Measurements from ENCODE around the gene KIF15. TPM values are rescaled to one million over a fixed set of nuclear protein-coding genes. Genes with fewer than 3 reads are reported as not detected.
"Not testable (repeated sequence)": the region's sequence is repeated elsewhere in the genome, so short reads cannot be mapped to it uniquely, and the experiment has no call there.

KIF15 gene
- total RNA-seq, 2 donors from 2014 or later = 0.12 to 0.16 TPM

DNA sequence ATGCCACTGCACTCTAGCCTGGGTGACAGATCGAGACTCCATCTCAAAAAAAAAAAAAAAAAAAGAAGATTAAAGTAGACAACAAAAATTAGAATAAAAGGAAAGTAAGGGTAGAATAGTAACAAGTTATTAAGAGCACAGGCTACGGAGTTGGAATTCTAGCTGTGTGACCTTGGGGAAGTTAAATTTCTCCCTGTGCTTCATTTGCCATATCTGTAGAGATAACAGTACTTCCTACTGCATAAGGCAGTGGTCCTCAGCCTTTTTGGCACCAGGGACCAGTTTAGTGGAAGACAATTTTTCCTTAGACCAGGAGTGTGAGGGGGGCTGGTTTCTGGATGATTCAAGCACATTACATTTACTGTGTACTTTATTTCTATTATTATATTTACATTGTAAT is 71.4 kb downstream of the KIF15 start:
- Mint-ChIP-seq H3K4me1 (peaks cover 2% of the 10 kb centered on the region), H3K36me3 (ENCODE audit: low read depth) (no peaks in the 10 kb centered on the region), H3K4me3 (no peak overlapping the region), H3K27me3 (no peaks in the 10 kb centered on the region), H3K27ac (no peak overlapping the region)
- ATAC-seq (no peak), DNase-seq (no peak)
- H3K9me3 ChIP-seq (ENCODE audit: control insufficient read depth, low read length, poor library complexity, severe bottlenecking) = no peaks in the 10 kb centered on the region

DNA sequence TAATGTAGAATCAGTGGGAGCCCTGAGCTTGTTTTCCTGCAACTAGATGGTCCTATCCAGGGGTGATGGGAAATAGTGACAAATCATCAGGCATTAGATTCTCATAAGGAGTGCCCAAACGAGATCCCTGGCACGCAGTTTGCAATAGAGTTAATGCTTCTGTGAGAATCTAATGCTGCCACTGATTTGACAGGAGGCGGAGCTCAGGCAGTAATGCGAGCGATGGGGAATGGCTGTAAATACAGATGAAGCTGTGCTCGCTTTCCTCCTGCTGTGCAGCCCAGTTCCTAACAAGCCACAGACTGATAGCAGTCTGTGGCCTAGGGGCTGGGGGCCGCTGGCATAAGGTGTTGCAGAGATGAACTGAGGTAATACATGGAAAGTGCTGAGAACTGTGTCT is 71.8 kb downstream of the KIF15 start:
- Mint-ChIP-seq H3K36me3 (ENCODE audit: low read depth) (no peaks in the 10 kb centered on the region), H3K27me3 (no peaks in the 10 kb centered on the region), H3K4me1 (peaks cover 2% of the 10 kb centered on the region), H3K4me3 (no peak overlapping the region), H3K27ac (no peak overlapping the region)
- ATAC-seq (no peak), DNase-seq (no peak)
- H3K9me3 ChIP-seq (ENCODE audit: control insufficient read depth, low read length, poor library complexity, severe bottlenecking) = no peaks in the 10 kb centered on the region

DNA sequence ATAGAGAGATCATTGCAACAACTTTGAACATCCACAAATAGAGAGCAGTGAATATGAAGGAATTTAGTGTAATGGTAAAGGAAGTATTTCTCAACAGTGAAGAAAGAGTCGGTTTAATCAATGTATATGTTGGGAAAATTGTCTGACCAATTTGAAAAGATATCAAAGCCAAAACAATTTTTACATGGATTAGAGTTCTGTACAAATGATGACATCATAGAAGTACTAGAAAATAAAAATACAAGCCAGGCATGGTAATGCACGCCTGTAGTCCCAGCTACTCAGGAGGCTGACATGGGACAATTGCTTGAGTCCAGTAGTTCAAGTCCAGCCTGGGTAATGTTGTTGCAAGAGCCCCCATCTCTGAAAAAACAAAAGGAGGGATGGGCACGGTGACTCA is 74.1 kb downstream of the KIF15 start:
- H3K36me3 Mint-ChIP-seq (ENCODE audit: low read depth) = no peaks in the 10 kb centered on the region

DNA sequence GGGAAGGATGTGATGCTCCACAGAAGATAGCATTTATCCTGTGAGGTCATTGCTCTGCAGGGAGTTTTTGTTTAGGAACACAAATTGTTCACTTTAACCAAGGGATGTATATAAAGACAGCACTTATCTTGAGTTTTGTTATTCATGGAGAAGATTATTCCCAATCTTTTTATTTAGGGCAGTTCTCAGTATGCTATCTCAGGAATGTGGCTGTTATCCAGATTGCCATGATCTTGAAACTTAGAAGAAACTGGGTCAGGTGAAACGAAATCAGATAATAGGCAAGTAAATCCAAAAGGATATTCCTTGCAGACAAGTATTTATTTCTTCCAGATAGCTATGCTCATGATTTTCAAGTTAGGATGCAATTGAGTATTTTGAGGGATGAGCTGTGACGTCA is 80.8 kb downstream of the KIF15 start:
- H3K4me1 Mint-ChIP-seq = no peaks in the 10 kb centered on the region
- H3K4me3 Mint-ChIP-seq = no peak overlapping the region
- H3K36me3 Mint-ChIP-seq (ENCODE audit: low read depth) = no peaks in the 10 kb centered on the region

More for the DNA sequence above, 74.1 kb downstream of the KIF15 start:
- H3K4me3 Mint-ChIP-seq = no peak overlapping the region
- H3K27ac Mint-ChIP-seq = no peak overlapping the region
- ATAC-seq = no peak
- no peaks in the 10 kb centered on the region for H3K27me3 Mint-ChIP-seq
- H3K4me1 Mint-ChIP-seq = peaks cover under 1% of the 10 kb centered on the region
- H3K9me3 ChIP-seq (ENCODE audit: control insufficient read depth, low read length, poor library complexity, severe bottlenecking) = no peaks in the 10 kb centered on the region
- no peak for DNase-seq

DNA sequence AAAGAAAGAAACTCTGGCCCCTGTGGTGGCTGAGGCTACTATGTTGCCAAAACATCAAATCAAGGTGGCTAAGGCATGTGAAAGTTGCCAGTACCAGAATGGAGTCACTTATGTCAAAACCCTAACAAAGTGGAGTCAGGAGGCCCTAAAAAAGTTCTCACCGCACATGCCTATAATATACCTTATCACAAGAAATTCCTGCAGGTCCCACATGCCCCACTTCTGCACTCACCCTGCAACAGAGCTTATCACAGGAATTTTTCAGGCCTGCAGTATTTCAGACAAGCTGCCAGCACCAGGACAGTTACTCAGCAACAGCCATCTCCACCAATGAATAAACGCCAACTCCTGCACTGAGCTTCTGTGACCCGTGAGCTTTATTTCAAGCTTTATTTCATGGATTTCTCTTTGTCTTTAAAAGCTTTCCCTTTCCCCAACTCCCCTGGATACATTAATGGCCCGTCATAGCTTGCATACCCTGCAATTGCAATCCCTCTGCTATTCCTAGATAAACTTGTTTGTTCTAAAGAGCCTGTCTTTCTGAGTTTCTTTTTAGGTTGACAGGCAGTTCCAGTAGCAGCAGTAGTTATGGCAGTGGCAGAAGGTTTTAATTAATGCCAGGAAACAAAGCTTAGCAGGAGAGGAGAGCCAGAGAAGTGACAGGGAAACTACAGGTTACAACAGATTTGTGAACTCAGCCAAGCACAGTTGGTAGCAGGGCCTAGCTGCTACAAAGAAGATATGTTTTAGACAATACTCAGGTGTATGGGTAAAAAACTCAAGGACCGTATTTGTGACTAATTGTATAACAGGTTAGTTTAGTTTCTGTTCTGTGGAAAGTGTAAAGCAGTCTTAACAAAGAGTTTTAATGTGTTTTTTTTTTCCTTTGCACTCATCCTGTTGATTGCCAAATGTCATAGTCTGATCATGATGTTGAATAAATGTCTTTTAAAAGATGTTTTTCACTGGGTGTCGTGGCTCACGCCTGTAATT is 84.2 kb downstream of the KIF15 start:
- no peaks in the 10 kb centered on the region for H3K27me3 Mint-ChIP-seq
- DNase-seq (no peak), ATAC-seq (no peak)
- no peak overlapping the region for H3K27ac Mint-ChIP-seq
- no peak overlapping the region for H3K4me3 Mint-ChIP-seq
- H3K4me1 Mint-ChIP-seq = no peaks in the 10 kb centered on the region
- H3K36me3 Mint-ChIP-seq (ENCODE audit: low read depth) = no peaks in the 10 kb centered on the region
- no peaks in the 10 kb centered on the region for H3K9me3 ChIP-seq (ENCODE audit: control insufficient read depth, low read length, poor library complexity, severe bottlenecking)

More for the DNA sequence above, 80.8 kb downstream of the KIF15 start:
- DNase-seq (no peak), ATAC-seq (no peak)
- Mint-ChIP-seq H3K27me3 (no peaks in the 10 kb centered on the region), H3K27ac (no peak overlapping the region)
- H3K9me3 ChIP-seq (ENCODE audit: control insufficient read depth, low read length, poor library complexity, severe bottlenecking) = no peaks in the 10 kb centered on the region

DNA sequence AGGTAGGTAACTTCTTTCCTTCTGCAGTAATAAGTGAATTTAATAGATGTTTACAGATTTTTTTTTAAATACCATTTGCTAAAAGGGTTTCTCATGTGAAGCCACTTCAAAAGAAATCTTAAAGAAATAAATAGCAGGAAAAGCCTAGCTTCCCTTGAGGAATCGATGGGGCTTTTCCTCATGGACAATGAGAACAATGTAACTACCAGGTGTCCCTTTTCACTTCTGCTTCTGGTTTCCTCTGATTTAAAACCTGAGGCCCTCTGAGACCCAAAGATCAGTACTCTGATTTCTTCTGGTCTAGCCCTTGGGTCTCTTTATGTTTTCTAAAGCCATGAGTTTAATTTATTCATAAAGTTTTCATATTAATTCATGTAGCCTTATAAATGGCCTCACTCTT is 87.0 kb downstream of the KIF15 start:
- no peaks in the 10 kb centered on the region for H3K36me3 Mint-ChIP-seq (ENCODE audit: low read depth)
- H3K27ac Mint-ChIP-seq = no peak overlapping the region
- H3K9me3 ChIP-seq (ENCODE audit: control insufficient read depth, low read length, poor library complexity, severe bottlenecking) = no peaks in the 10 kb centered on the region
- ATAC-seq (no peak), DNase-seq (no peak)
- no peaks in the 10 kb centered on the region for H3K27me3 Mint-ChIP-seq
- H3K4me3 Mint-ChIP-seq = no peak overlapping the region
- no peaks in the 10 kb centered on the region for H3K4me1 Mint-ChIP-seq

DNA sequence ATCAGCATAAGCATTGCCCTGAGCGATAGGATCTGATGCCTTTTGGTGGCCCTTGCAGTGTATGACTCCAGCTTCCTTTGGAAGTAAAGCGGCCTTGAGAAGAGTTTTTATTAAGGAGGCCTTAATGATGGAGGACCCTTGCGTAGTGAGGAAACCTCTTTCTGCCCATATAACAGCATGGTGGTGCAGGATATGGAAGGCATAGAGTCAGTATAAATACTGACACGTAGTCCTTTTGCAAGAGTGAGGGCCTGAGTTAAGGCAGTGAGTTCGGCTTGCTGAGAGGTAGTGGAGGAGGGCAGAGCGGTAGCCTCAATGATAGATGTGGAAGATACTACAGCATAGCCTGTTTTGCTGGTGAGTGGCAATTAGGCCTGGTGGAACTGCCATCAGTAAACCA is 95.1 kb downstream of the KIF15 start:
- not testable (repeated sequence) for ATAC-seq; H3K4me1 Mint-ChIP-seq; H3K27me3 Mint-ChIP-seq; DNase-seq; H3K27ac Mint-ChIP-seq; H3K36me3 Mint-ChIP-seq (ENCODE audit: low read depth); H3K9me3 ChIP-seq (ENCODE audit: control insufficient read depth, low read length, poor library complexity, severe bottlenecking); H3K4me3 Mint-ChIP-seq

DNA sequence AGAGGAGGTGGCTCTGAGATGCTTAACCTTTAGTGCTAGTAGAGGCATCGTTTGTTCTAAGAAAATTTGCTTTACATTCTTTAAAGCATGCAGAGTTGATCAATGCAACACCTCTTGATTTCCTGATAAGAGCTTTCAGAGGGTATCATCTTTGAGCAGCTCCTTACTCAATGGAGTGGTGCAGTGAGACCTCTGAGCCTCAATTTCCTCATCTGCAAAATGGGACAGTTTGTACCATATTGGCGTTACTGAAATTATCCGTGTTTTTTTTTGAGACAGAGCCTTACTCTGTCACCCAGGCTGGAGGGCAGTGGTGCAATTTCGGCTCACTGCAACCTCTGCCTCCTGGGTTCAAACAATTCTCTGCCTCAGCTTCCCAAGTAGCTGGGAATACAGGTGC is 98.5 kb downstream of the KIF15 start:
- ATAC-seq (no peak), DNase-seq (no peak)
- H3K36me3 Mint-ChIP-seq (ENCODE audit: low read depth) = no peaks in the 10 kb centered on the region
- no peak overlapping the region for H3K4me3 Mint-ChIP-seq
- H3K27me3 Mint-ChIP-seq = no peaks in the 10 kb centered on the region
- no peaks in the 10 kb centered on the region for H3K9me3 ChIP-seq (ENCODE audit: control insufficient read depth, low read length, poor library complexity, severe bottlenecking)
- no peak overlapping the region for H3K27ac Mint-ChIP-seq
- H3K4me1 Mint-ChIP-seq = peaks cover 17% of the 10 kb centered on the region

DNA sequence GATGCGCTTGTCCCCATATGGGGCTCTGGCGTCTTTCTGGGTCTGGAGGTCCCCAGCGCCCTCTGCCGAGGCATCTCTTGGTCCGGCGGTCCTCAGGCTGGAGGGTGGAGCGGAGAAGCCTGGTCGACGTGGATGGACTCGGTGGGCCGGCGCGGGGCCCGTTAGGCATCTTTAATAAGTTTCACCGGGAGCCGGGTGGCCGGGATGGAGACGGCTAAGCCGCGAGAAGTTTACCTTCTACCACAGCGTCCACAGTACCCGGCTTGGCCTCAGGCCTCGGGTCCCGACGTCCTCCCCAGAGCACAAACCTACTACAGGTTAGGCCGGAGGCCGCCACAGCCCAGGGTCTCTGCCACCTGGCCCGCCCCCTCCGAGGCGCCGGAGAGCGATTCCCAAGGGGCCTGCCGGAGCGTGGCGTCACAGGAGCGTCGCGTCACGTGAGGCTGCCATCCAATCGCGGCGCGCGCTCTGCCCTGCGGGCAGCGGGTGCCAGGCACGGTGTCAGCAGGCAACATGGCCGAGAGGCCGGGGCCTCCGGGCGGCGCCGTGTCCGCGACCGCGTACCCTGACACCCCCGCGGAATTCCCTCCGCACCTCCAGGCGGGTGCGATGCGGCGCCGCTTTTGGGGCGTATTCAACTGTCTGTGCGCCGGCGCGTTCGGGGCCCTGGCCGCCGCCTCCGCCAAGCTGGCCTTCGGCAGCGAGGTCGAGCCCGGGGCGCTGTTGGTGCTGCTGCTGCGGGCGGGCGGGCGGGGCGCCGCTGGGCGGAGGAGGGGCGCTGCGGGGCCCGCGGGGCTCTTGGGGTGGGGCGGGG is 100.0 kb downstream of the KIF15 start, which contains the start of gene TMEM42:
Gene TMEM42 (plus strand): TSS at position 501 of the 814 bp plus-strand sequence. CDS start 13 bp downstream, at position 514.
- Mint-ChIP-seq H3K4me3 (peak within 1 kb of the TSS; percentile 84), H3K4me1 (peaks cover 28% of the 10 kb centered on the region), H3K36me3 (ENCODE audit: low read depth) (no peaks in the 10 kb centered on the region), H3K27ac (peak within 1 kb of the TSS; percentile 90), H3K27me3 (no peaks in the 10 kb centered on the region)
- H3K9me3 ChIP-seq (ENCODE audit: control insufficient read depth, low read length, poor library complexity, severe bottlenecking) = no peaks in the 10 kb centered on the region
- ATAC-seq = peak; percentile 97
- DNase-seq = peak; percentile 80 to 86 (median 82)

DNA sequence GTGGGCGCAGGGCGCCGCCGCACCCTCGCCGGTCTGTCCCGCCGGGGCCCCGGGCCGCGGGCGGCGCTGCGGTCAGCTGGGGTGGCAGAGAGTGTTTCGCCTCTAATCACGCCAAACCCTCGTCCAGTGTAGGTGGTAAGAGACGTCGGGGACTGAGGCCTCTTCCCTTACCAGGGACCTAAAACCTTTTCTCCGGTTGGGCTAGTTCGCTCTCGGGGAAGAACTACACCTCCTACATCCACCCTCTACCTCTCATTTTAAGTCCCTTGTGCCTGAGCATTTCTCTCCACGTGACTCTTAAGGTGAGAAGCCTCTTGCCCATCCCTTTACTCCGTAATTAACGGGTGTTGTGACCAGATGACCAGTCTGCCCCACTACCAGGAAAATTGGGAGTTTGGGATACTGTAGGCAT is 100.6 kb downstream of the KIF15 start:
- Mint-ChIP-seq H3K4me1 (peaks cover 30% of the 10 kb centered on the region), H3K4me3 (peak overlapping the region; percentile 84)
- ATAC-seq = peak; percentile 21

DNA sequence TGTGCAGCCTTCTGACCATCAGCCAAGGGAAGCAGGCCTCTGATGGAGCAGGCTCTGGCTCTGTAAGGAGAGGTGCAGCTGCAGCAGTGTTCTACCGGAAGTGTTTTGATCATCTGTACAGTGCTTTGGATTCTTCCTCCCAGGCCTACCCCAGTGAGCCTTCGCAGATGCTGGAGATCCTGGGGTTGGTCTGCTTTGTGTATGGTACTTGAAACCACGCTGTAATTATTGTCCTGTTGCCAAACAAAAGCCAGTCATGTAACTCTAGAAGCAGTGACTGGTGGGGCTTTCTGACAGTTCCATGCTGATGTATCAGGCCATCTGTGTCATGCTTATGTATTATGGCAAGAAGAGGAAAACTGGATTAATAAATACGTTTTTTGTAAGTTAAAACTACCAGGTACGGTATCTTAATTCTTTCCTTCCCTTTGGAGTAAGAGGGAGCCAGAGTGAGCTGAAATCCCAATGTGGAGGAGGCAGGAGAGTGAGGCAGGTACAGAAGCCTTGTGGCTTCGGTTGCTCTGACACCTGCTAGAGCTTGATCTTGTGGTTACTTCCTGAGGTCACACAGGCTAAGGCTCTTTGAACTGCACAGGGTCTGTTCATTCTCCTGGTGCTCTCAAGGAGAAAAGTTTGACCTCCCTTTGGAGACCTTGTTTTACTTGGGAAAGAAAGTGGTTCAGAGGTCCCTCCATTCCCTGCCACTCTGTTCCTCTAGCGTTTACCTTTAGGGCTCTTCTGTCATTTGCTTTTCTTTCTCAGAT is 103.9 kb downstream of the KIF15 start:
- H3K27me3 Mint-ChIP-seq = no peaks in the 10 kb centered on the region
- H3K27ac Mint-ChIP-seq = peak overlapping the region; percentile 72
- H3K9me3 ChIP-seq (ENCODE audit: control insufficient read depth, low read length, poor library complexity, severe bottlenecking) = no peaks in the 10 kb centered on the region
- ATAC-seq (no peak), DNase-seq (no peak)
- peak overlapping the region; percentile 56 for H3K4me3 Mint-ChIP-seq
- peaks cover 30% of the 10 kb centered on the region for H3K4me1 Mint-ChIP-seq
- no peaks in the 10 kb centered on the region for H3K36me3 Mint-ChIP-seq (ENCODE audit: low read depth)

More for the DNA sequence above, 100.6 kb downstream of the KIF15 start:
- no peaks in the 10 kb centered on the region for H3K27me3 Mint-ChIP-seq
- no peak for DNase-seq
- H3K36me3 Mint-ChIP-seq (ENCODE audit: low read depth) = no peaks in the 10 kb centered on the region
- no peaks in the 10 kb centered on the region for H3K9me3 ChIP-seq (ENCODE audit: control insufficient read depth, low read length, poor library complexity, severe bottlenecking)
- peak overlapping the region; percentile 90 for H3K27ac Mint-ChIP-seq

DNA sequence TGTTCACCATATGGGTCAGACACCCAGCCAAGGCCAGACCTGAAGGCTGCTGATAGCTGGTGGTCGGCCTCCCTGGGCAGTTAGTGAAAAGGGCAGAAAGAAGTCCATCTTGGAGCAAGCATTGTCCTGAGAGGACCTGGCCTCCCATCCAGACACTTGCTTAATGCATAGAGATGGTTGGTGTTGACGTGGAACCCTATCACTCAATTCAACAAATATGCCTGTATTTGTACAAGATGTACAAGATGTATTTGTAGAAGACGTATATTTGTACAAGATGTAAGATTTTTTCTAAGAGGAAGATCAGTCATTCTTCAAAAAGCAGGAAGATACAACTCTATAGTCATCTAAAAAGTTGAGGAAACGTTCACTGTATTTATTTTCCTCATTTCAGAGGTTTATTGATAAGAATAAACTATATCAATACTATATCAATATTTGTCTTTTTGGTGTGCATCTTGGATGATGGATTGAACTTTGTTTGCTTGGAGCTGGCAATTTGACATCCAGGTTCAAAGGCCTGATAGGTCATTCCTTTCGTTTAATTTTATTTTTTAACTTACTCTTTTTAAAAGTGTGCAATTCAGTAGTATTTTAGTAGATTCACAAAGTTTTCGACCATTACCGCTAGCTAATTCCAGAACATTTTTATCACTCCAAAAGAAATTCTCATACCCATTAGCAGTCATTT is 106.0 kb downstream of the KIF15 start:
- no peaks in the 10 kb centered on the region for H3K27me3 Mint-ChIP-seq
- no peak overlapping the region for H3K4me3 Mint-ChIP-seq
- DNase-seq (no peak), ATAC-seq (no peak)
- no peaks in the 10 kb centered on the region for H3K36me3 Mint-ChIP-seq (ENCODE audit: low read depth)
- H3K27ac Mint-ChIP-seq = no peak overlapping the region
- H3K4me1 Mint-ChIP-seq = peaks cover 27% of the 10 kb centered on the region
- no peaks in the 10 kb centered on the region for H3K9me3 ChIP-seq (ENCODE audit: control insufficient read depth, low read length, poor library complexity, severe bottlenecking)

Data from T-helper 17 cell (primary cell).